Stimulated activated naive CD8-positive, alpha-beta T cell treated with anti-CD3 and anti-CD28 coated beads, Interleukin-15, amount 100 ng/mL, for 72 hours (primary cell): ENCODE measurements around the gene FRG2.
"Not testable (repeated sequence)": the region's sequence is repeated elsewhere in the genome, so short reads cannot be mapped to it uniquely, and the experiment has no call there.

Experiments used
- ATAC-seq: fragments of 150-1000 bp; cut with Tn5 transposase; 2 replicates; pipeline ENCODE4 v1.10.0; 2021; ENCODE audit warnings: mild to moderate bottlenecking, moderate library complexity
- DNase-seq, 2 donors: peaks; one replicate each; pipeline ENCODE4 v3.0.0; 2021 to 2022
- H3K27ac Mint-ChIP-seq, 2 donors: one replicate each; pipeline ENCODE4 v1.8.0; 2022; ENCODE audit warnings: mild to moderate bottlenecking in 2 of 2, mixed read lengths in 2 of 2, moderate library complexity in 2 of 2
- H3K27me3 Mint-ChIP-seq: one replicate; pipeline ENCODE4 v1.8.0; 2022; ENCODE audit warnings: mixed read lengths
- H3K4me1 Mint-ChIP-seq: one replicate; pipeline ENCODE4 v1.8.0; 2022; ENCODE audit warnings: mild to moderate bottlenecking, mixed read lengths
- H3K4me3 Mint-ChIP-seq, 2 donors: one replicate each; pipeline ENCODE4 v1.8.0; 2022; ENCODE audit warnings: mild to moderate bottlenecking in 2 of 2, mixed read lengths in 2 of 2, moderate library complexity in 1 of 2
- H3K9me3 Mint-ChIP-seq, 2 donors: one replicate each; pipeline ENCODE4 v1.8.0; 2022; ENCODE audit warnings: mixed read lengths in 2 of 2

FRG2 gene

DNA sequence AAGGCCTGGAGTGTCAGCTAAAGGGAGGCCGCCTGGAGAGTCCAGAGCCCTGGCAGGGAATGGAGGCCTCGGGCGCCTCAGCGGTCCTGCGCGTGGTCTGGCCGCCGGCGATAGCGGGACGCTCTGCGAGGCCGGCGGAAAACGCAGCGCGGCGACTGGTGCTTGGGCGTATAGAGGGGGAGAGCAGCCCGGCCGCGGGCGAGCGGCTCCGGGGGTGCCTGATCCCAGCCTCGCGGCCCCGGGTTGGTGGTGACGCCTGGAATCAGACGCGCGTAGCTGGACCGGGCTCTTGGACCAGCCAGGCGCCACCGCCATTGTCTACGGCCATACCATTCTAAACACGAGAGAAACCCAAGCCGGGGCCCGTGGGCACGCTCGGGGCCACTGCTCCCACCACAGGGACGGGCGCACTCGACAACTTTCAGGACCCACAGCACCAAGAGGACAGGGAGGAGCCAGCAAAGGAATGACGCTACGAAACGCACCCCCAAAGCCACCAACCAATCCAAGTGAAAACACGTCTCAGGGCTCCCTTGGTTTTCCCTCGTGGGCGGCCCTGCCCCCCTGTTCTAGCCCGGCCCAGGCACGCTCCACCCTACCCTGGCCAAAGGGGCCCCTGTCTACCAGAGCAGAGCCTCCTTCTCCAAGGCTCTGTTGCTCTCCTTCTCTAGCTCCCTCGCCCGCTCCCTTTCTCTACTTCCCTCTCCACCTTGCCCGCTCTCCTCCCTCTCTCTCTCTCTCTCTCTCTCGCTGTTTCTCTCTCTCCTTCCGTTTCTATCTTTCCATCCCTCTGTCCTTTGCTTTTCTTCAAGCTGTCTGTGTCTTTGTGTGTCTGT is 7.8 kb downstream of the FRG2 start:
- no peak overlapping the region for H3K27ac Mint-ChIP-seq
- H3K9me3 Mint-ChIP-seq: no peaks in the 10 kb centered on the region

DNA sequence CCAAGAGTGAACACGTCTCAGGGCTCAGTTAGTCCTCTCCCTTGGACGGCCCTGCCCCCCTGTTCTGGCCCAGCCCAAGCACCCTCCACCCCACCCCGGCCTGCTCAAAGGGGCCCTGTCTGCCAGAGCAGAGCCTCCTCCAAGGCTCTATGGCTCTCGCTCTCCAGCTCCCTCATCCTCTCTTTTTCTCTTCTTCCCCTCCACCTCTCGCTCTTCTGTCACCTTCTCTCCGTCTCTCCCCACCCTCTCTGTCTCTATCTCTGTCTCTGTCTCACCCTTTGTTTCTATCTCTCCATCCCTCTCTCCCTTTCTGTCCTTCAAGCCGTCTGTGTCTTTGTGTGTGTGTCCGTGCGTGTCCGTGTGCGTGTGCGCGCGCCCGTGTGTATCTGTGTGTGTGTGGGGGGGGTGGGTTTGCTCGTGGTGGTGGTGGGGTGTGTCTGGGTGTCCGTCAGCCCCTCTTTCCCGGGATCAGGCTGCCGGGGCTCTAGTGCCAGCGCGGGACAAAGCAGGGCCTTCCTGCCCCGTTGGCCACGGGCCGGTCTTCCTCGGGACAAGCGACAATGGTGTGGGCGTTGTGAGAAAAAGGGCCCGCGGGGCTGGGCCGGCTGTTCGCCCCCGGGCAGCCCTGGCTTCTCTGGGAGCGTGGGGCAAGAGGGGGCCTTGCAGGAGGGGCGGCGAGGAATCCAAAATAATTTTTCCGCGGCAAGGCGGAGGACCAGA is 8.7 kb downstream of the FRG2 start:
- no peak overlapping the region for H3K27ac Mint-ChIP-seq
- H3K4me1 Mint-ChIP-seq: peaks cover 67% of the 10 kb centered on the region
- DNase-seq: peak in 1 of 2 donors; percentile 5
- H3K27me3 Mint-ChIP-seq: peaks cover 78% of the 10 kb centered on the region
- no peaks in the 10 kb centered on the region for H3K9me3 Mint-ChIP-seq
- no peak for ATAC-seq
- peak overlapping the region; percentile 49 to 56 for H3K4me3 Mint-ChIP-seq

More for the DNA sequence above, 7.8 kb downstream of the FRG2 start:
- peak overlapping the region; percentile 56 to 81 for H3K4me3 Mint-ChIP-seq
- peaks cover 62% of the 10 kb centered on the region for H3K4me1 Mint-ChIP-seq
- ATAC-seq: no peak
- peaks cover 69% of the 10 kb centered on the region for H3K27me3 Mint-ChIP-seq
- peak in 1 of 2 donors; percentile 16 for DNase-seq

DNA sequence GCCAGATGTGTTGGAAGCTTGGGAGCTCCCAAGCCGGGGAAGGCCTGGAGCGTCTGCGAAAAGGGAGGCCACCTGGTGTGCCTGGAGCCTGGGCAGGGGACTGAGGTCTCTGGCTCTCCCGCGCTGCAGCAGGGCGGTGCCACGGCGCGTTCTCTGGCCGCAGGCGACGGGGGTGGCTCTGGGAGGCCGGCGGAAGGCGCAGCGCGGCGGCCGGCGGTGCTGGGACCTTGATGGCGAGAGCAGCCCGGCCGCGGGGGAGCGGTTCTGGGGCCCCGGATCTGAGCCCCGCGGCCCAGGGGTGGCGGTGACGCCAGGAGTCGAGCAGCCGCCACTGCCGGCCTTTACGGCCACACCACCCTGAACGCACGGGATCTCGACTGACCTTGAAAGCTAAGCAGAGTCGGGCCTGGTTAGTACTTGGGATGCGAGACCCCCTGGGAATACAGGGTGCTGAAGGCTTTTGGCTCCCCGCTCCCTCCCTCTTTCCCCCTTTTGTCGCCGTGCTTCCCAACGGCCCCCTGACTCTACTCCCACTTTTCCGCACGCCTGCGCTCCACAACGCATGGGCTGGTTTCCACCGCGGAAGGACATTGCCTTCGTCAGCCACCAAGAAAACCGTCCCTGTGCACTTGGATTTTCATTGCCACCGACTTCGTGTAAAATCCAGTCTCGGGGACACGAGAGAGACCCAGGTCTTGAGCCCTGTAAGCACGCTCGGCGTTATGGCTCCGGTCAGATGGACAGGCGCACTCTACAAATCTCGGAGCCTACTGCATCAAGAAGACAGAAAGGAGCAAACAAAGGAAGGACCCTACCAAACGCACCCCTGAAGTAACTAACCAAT is 9.5 kb downstream of the FRG2 start:
- Mint-ChIP-seq H3K27ac (peak overlapping the region in 1 of 2 donors; percentile 83), H3K9me3 (no peaks in the 10 kb centered on the region), H3K4me3 (peak overlapping the region; percentile 49 to 56), H3K4me1 (peaks cover 67% of the 10 kb centered on the region), H3K27me3 (peaks cover 86% of the 10 kb centered on the region)
- ATAC-seq (no peak), DNase-seq (peak; percentile 11 to 21)

DNA sequence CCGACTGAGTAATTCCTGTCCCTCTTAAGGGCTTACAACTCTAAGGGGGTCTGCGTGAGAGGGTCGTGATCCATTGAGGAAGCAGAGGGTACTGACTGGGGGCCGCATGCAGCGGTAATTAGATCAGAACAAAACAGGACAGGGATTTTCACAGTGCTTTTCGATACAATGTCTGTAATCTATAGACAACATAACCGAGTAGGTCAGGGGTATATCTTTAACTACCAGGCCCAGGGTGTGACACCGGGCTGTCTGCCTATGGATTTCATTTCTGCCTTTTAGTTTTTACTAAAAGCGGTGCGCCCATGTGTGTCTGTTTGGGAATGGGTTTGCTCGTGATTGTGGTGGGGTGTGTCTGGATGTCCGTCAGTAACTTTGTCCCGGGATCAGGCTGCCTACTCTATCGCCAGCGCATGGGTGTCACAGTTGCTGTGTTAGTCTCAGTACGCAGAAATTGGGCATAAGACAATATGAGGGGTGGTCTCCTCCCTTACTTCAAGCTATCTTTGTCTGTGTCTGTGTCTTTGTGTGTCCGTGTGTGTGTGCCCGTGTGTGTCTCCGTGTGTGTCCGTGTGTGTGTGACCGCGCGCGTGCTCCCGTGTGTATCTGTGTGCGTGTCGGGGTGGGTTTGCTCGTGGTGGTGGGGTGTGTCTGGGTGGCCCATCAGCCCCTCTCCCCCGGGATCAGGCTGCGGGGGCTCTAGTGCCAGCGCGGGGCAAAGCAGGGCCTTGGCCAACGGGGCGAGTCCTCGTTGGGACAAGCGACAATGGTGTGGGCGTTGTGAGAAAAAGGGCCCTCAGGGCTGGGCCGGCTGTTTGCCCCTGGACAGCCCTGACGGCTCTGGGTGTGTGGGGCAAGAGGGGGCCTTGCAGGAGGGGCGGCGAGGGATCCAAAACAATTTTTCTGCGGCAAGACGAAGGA is 10.4 kb downstream of the FRG2 start:
- Mint-ChIP-seq H3K9me3 (no peaks in the 10 kb centered on the region), H3K4me3 (peak overlapping the region; percentile 73 to 82), H3K27ac (peak overlapping the region; percentile 19 to 83), H3K27me3 (peaks cover 95% of the 10 kb centered on the region), H3K4me1 (peaks cover 67% of the 10 kb centered on the region)
- ATAC-seq (no peak), DNase-seq (no peak)

DNA sequence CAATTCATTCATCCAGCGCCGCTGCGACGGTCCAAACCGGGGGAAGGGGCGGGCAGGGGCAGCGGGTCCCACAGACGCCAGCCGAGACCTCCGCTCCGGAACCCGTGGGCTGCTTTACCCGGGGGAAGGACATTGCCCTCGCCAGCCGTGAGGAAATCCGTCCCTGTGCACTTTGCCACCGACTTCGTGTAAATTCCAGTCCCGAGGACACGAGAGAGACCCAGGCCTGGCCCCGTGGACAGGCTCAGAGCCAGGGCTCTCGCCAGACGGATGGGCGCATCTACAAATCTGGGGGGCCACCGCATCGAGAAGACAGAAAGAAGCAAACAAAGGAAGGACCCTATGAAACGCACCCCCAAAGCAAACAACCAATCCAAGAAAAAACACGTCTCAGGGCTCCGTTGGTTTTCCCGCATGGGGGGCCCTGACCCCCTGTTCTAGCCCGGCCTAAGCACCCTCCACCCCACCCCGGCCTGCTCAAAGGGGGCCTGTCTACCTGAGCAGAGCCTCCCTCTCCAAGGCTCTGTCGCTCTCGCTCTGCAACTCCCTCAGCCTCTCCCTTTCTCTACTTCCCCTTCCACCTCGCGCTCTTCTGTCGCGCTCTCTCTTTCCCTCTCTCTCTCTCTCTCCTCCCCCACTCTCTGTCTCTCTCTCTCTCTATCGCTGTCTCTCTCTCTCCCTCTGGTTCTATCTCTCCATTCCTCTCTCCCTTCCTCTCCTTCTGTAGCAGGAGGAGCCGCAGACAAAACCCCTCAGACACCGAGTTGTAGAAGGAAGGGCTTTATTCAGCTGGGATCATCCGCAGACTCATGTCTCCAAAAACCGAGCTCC is 11.3 kb downstream of the FRG2 start:
- DNase-seq (peak in 1 of 2 donors; percentile 13), ATAC-seq (no peak)
- H3K4me3 Mint-ChIP-seq: peak overlapping the region; percentile 73 to 82
- H3K27ac Mint-ChIP-seq: no peak overlapping the region
- no peaks in the 10 kb centered on the region for H3K9me3 Mint-ChIP-seq
- H3K4me1 Mint-ChIP-seq: peaks cover 60% of the 10 kb centered on the region
- peaks cover 90% of the 10 kb centered on the region for H3K27me3 Mint-ChIP-seq

DNA sequence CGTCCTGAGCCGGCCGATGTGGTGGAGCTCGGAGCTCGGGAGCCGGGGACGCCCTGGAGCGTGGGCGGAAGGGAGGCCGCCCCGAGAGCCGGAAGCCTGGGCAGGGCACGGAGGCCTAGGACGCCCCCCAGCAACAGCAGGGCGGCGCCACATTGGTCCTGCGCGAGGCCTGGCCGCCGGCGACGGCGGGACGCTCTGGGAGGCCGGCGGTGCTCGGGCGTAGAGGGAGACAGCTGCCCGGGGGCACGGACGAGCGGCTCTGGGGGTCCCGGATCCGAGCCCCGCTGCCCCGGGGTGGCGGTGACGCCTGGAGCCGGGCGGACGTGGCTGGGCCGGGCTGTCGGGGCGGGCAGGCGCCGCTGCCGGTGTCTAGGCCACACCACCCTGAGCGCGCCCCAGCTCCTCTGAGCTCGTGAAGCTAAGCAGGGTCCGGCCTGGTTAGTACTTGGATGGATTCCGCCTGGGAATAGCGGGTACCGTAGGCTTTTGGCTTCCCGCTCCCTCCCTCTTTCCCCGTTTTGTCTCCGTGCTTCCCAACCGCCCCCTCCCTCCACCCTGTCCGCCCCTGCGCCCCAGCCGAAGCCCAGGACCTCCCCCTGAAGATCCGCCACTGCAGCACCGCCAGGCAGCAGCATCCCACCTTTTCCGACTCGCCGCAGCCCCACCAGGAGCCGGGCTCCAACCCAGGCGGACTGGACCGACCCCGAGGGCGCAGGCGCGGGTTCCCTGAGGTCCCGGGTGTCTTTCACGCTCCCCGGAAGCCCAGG is 12.1 kb downstream of the FRG2 start:
- peak; percentile 84 for ATAC-seq

DNA sequence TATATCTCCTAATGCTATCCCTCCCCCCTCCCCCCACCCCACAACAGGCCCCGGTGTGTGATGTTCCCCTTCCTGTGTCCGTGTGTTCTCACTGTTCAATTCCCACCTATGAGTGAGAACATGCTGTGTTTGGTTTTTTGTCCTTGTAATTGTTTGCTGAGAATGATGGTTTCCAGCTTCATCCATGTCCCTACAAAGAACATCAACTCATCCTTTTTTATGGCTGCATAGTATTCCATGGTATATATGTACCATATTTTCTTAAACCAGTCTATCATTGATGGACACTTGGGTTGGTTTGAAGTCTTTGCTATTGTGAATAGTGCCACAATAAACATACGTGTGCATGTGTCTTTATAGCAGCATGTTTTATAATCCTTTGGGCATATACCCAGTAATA is 37.1 kb downstream of the FRG2 start:
- H3K9me3 Mint-ChIP-seq, ATAC-seq, H3K4me1 Mint-ChIP-seq: not testable (repeated sequence)

More for the DNA sequence above, 12.1 kb downstream of the FRG2 start:
- peak; percentile 62 to 63 for DNase-seq
- Mint-ChIP-seq H3K27ac (peak overlapping the region in 1 of 2 donors; percentile 61), H3K4me1 (peaks cover 52% of the 10 kb centered on the region), H3K4me3 (peak overlapping the region; percentile 73 to 82), H3K9me3 (no peaks in the 10 kb centered on the region), H3K27me3 (peaks cover 82% of the 10 kb centered on the region)

DNA sequence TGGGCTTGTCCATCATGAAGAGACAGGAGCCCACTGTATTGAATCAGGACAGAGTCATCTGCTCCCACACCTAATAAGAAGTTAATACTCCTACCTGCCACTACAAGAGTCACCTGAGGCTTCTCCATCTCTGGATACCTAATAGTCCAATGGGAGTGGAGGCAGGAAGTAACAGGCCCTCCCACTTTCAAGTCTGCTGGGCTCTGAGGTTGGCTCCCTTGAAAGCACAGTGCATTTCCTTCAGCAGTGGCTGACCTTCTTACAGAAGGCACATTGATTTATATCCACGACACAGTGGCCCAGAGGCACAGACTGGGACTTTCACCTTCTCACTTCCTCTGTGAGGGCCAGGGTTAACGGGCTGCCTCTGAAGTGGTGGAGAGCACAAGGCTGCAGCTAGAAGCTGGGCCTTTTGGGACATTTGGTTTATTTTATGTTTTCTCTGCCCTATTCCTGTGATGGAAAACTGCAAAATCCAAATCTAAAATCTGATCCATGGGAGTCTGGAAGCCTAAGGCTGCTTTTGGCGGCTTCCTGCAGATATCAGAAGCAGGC is 38.1 kb downstream of the FRG2 start:
- DNase-seq (no peak), ATAC-seq (no peak)
- no peaks in the 10 kb centered on the region for H3K4me1 Mint-ChIP-seq
- no peaks in the 10 kb centered on the region for H3K9me3 Mint-ChIP-seq
- H3K27ac Mint-ChIP-seq: no peak overlapping the region
- peaks cover 16% of the 10 kb centered on the region for H3K27me3 Mint-ChIP-seq
- no peak overlapping the region for H3K4me3 Mint-ChIP-seq

More for the DNA sequence above, 37.1 kb downstream of the FRG2 start:
- peaks cover 19% of the 10 kb centered on the region for H3K27me3 Mint-ChIP-seq
- not testable (repeated sequence) for DNase-seq, H3K4me3 Mint-ChIP-seq, H3K27ac Mint-ChIP-seq

DNA sequence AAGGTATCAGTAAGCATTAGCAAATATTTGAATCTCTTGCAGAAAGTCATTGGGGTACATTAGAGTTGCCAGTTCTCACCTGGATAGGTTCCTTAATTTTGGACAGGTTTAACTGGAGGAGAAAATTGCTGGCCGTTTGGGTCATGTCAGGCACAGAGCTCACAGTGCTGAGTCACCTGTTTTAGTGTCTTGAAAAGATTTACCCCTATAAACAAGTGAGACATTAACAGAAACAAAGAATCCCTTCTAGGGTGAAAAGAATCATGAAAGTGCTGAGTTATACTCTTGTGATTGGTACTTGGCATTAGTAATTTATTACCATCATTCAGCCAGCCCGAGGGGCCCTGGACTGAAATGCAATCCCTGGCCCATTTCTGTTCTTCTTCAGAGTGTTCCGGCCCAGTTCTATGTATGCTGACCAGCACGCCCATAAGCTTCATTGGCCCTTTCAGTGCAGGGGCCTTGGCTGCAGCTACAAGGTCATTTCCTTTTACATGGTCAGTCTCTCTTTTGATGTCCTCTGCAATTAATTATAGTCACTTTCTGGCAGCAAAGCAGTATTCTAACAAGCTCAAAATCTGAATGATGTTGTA is 41.3 kb downstream of the FRG2 start:
- not testable (repeated sequence) for H3K27ac Mint-ChIP-seq, H3K4me1 Mint-ChIP-seq, ATAC-seq, H3K9me3 Mint-ChIP-seq, H3K4me3 Mint-ChIP-seq, H3K27me3 Mint-ChIP-seq, DNase-seq

DNA sequence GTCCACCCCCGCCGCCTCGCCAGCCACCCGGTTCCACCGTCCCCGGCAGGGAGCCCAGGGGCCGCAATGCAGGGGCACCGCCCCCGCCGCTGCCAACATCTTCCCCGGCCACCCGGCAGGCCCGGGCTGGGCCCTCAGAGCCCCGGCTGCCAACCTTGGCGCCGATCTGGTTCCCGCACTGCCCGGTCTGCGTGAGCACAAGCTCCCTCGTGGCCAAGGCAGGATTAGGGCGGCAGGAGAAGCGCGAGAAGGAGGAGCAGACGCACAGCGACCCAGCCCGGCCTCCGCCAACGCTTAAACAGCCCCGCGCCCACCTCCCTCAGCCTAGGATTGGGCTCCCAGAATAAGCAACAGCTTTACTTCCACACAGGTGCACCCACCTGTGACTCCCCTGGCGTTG is 42.4 kb downstream of the FRG2 start:
- H3K27ac Mint-ChIP-seq, H3K4me1 Mint-ChIP-seq, ATAC-seq, H3K4me3 Mint-ChIP-seq, DNase-seq, H3K27me3 Mint-ChIP-seq, H3K9me3 Mint-ChIP-seq: not testable (repeated sequence)

DNA sequence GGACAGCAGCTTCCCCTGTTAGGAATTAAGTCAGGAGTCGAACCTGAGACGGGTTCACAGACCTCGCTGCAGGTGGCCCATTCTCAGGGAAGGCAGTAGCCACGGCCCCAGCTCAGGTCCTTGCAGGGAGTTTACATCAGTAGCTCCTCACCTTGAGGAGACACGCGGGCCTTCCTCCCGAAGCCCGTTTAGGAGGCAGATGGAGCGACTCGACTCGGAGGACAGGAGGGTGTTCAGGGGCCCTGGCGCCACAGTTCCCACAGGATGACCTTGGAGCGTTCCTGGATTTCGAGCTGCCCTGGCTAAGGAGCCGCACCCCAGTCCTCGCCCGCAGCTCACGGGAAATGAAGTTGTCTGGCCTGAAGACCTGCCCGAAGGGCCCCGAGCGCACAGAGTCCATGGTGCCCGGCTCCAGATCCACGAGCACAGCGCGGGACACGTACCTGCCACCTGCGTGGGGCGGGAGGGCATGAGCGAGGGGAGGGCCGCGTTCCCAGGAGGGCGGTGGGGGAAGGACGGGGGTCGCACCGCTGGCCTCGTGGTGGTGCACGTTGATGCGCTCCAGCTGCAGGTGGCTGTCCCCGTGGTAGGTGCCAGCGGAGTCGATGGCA is 43.0 kb downstream of the FRG2 start:
- not testable (repeated sequence) for H3K4me3 Mint-ChIP-seq, H3K27ac Mint-ChIP-seq, H3K4me1 Mint-ChIP-seq, ATAC-seq, H3K9me3 Mint-ChIP-seq, DNase-seq, H3K27me3 Mint-ChIP-seq

DNA sequence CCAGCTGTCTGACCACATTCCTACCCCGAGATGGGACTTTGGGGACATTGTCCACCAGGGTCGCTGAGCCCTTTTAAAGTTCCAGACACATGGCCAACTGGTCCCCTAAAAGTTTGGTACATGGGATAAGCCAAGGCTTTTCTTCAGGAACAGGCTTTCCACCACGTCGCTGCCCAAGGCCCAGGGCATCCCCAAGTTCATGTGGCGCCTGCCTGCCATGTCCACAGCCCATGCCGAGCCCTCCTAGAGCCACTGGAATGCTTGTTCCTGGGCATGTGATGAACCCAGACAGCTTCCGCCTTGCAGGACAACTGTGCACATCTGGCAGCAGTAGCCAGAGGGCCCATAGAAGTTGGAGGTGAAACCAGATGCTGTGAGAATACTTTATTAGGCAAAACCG is 45.1 kb downstream of the FRG2 start:
- no peak overlapping the region for H3K4me3 Mint-ChIP-seq

More for the DNA sequence above, 45.1 kb downstream of the FRG2 start:
- no peak overlapping the region for H3K27ac Mint-ChIP-seq
- DNase-seq: no peak
- no peaks in the 10 kb centered on the region for H3K27me3 Mint-ChIP-seq
- H3K4me1 Mint-ChIP-seq: no peaks in the 10 kb centered on the region
- ATAC-seq: no peak
- no peaks in the 10 kb centered on the region for H3K9me3 Mint-ChIP-seq
